Chondrocyte (in vitro differentiated cells): Measurements from ENCODE around the gene EEF2K. TPM values are rescaled to one million over a fixed set of nuclear protein-coding genes. Genes with fewer than 3 reads are reported as not detected.

ENCODE experiments used
- DNase-seq: peaks from one replicate; pipeline ENCODE4 v3.0.0; 2021; ENCODE audit warnings: mixed read lengths, low spot score
- H3K27ac Mint-ChIP-seq: one replicate; pipeline ENCODE4 v1.8.0; 2021; ENCODE audit warnings: mild to moderate bottlenecking, moderate library complexity, mixed read lengths; ENCODE audit not compliant: unreplicated experiment
- H3K27me3 Mint-ChIP-seq: 2 replicates; pipeline ENCODE4 v1.8.0; 2021; ENCODE audit warnings: low read depth, mixed read lengths
- H3K36me3 Mint-ChIP-seq: 2 replicates; pipeline ENCODE4 v1.8.0; 2021; ENCODE audit warnings: low read depth, mixed read lengths
- H3K4me1 Mint-ChIP-seq: 2 replicates; pipeline ENCODE4 v1.8.0; 2021; ENCODE audit warnings: low read depth, mild to moderate bottlenecking, mixed read lengths
- H3K4me3 Mint-ChIP-seq: one replicate; pipeline ENCODE4 v1.8.0; 2021; ENCODE audit warnings: mild to moderate bottlenecking, moderate library complexity, mixed read lengths; ENCODE audit not compliant: unreplicated experiment
- H3K9me3 Mint-ChIP-seq: 2 replicates; pipeline ENCODE4 v1.8.0; 2021; ENCODE audit warnings: low read depth, mixed read lengths
- CTCF ChIP-seq: fragments of 200-600 bp; sonication (generic); IDR thresholded peaks from 2 replicates; pipeline ENCODE4 v1.5.0; 2021; ENCODE audit warnings: antibody characterized with exemption, mild to moderate bottlenecking, moderate library complexity
- total RNA-seq: library from RNA; stranded (reverse); gene quantifications from 3 replicates; pipeline ENCODE4 v1.2.1, GENCODE V29; 2021

EEF2K gene
- total RNA-seq, 1 donor from 2014 or later, result 32.6 TPM

- H3K27ac Mint-ChIP-seq, result peak overlapping the region; percentile 90
- peaks cover 43% of the 10 kb centered on the region for H3K4me1 Mint-ChIP-seq
- no peaks in the 10 kb centered on the region for H3K27me3 Mint-ChIP-seq
- H3K36me3 Mint-ChIP-seq, result peaks cover 2% of the 10 kb centered on the region
- no peak for DNase-seq
- peaks cover 8% of the 10 kb centered on the region for H3K9me3 Mint-ChIP-seq
- peak overlapping the region; percentile 98 for H3K4me3 Mint-ChIP-seq
- no peak for TF ChIP-seq CTCF
Measured at GRCh38 chr16:22206842-22207714, 1.0 kb downstream of the EEF2K start.

GRCh38 chr16:22207715-22208360 is 1.8 kb downstream of the EEF2K start:
- peaks cover 6% of the 10 kb centered on the region for H3K36me3 Mint-ChIP-seq
- peak overlapping the region; percentile 98 for H3K4me3 Mint-ChIP-seq
- TF ChIP-seq CTCF, result no peak
- peaks cover 43% of the 10 kb centered on the region for H3K4me1 Mint-ChIP-seq
- peaks cover 8% of the 10 kb centered on the region for H3K9me3 Mint-ChIP-seq
- no peak for DNase-seq
- H3K27me3 Mint-ChIP-seq, result no peaks in the 10 kb centered on the region
- peak overlapping the region; percentile 90 for H3K27ac Mint-ChIP-seq

- TF ChIP-seq CTCF, result no peak
- peaks cover 14% of the 10 kb centered on the region for H3K36me3 Mint-ChIP-seq
- H3K4me3 Mint-ChIP-seq, result no peak overlapping the region
- no peak for DNase-seq
- H3K4me1 Mint-ChIP-seq, result peaks cover 51% of the 10 kb centered on the region
- no peaks in the 10 kb centered on the region for H3K27me3 Mint-ChIP-seq
- H3K9me3 Mint-ChIP-seq, result peaks cover 4% of the 10 kb centered on the region
- H3K27ac Mint-ChIP-seq, result peak overlapping the region; percentile 36
Measured at GRCh38 chr16:22210285-22210684, 4.2 kb downstream of the EEF2K start.

GRCh38 chr16:22210854-22211253 is 4.8 kb downstream of the EEF2K start:
- Mint-ChIP-seq H3K4me3 (no peak overlapping the region), H3K36me3 (peaks cover 14% of the 10 kb centered on the region), H3K27me3 (no peaks in the 10 kb centered on the region), H3K4me1 (peaks cover 51% of the 10 kb centered on the region), H3K27ac (no peak overlapping the region), H3K9me3 (peaks cover 4% of the 10 kb centered on the region)
- no peak for TF ChIP-seq CTCF
- DNase-seq, result no peak

GRCh38 chr16:22213236-22213635 is 7.2 kb downstream of the EEF2K start:
- no peak overlapping the region for H3K4me3 Mint-ChIP-seq
- TF ChIP-seq CTCF, result no peak
- peaks cover 14% of the 10 kb centered on the region for H3K36me3 Mint-ChIP-seq
- H3K27me3 Mint-ChIP-seq, result no peaks in the 10 kb centered on the region
- H3K27ac Mint-ChIP-seq, result no peak overlapping the region
- no peak for DNase-seq
- H3K9me3 Mint-ChIP-seq, result peaks cover 4% of the 10 kb centered on the region
- H3K4me1 Mint-ChIP-seq, result peaks cover 51% of the 10 kb centered on the region
